KG1 (cell line): ENCODE data around the gene KCNJ5.

Experiments
- DNase-seq: peaks from one replicate; lab custom pipeline; 2025; lab: John Stamatoyannopoulos, UW

KCNJ5 gene

GRCh38 chr11:128933481-128934178, 42.5 kb downstream of the KCNJ5 start:
- no peak for DNase-seq

DNA sequence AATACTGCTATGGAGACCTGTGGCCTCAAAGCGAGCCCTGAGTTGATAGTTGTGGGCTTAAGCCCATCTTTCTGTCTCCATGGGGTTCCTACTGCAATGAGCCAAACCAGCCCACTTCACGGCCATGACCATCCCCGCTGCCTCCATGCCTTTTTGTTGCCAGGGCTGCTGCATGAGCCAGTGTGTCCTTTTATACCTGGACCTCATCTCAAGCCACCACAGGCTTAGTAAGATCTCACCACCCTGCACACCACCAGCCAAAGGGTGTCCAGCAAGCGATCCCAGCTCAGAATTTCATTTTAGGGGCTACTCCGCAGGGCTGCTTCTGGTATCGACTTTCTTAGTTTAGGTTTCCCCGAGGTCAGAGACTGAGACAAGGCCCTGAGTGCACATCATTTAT, 43.2 kb downstream of the KCNJ5 start:
- DNase-seq = no peak

DNA sequence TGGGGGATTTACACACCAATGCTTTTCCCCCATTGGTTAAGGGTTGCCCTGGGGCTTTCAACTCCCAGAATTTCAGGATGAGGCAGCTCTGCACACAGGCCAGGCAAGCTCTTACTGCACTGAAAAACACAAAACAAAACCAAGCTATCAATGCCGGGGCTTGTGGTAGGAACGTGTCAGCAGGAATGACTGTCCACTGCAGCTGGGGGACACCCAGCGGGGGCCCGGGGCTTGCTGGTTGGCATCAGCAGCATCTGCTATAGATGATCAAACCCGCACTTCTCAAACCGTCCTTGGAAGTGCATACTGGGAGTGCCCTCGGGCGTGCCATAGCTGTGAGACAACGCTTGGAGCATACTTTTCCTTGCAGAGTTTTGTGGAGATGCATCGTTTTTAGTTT, 43.8 kb downstream of the KCNJ5 start:
- no peak for DNase-seq

GRCh38 chr11:128936606-128937251, 45.6 kb downstream of the KCNJ5 start:
- no peak for DNase-seq

DNA sequence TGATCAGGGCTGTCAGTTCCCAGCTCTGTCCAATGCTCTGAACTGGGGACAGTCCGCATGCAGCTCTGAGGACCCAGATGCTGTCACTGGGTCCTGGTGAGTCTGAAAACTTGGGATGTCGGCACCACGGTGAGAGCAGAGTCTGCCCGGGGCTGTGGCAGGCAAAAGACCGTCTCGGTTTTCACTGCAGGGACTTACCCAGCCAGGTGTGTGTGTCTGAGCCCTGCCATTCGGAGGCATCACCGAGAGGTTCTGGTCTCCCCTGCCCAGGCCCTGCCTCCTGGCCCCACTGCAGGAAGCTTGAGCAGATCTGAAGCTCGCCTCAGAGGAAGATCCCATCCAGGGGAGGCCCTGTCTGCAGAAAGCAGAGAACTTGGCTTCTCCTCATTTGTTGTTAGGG, 46.3 kb downstream of the KCNJ5 start:
- no peak for DNase-seq

- no peak for DNase-seq
Observed at GRCh38 chr11:128938156-128938885, 47.2 kb downstream of the KCNJ5 start.

DNA sequence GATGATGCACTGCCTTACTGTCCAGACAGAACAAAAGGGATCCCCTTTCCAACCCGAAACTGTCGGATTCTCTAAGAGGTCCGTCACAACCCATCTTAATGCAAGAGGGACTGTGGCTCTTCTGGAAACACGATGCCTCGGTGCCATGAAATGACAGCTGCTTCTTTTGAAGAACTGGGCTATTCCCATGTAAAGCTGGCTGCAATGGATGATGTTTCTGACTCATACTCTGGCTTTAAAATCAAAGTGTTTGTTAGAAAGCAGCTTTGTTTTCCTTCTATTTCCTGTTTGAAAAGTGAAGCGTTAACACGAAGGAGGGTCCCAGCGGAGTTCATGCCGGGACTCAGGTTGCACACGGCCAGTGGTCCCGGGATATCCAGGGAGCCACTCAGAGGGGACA, 48.4 kb downstream of the KCNJ5 start:
- DNase-seq = no peak

DNA sequence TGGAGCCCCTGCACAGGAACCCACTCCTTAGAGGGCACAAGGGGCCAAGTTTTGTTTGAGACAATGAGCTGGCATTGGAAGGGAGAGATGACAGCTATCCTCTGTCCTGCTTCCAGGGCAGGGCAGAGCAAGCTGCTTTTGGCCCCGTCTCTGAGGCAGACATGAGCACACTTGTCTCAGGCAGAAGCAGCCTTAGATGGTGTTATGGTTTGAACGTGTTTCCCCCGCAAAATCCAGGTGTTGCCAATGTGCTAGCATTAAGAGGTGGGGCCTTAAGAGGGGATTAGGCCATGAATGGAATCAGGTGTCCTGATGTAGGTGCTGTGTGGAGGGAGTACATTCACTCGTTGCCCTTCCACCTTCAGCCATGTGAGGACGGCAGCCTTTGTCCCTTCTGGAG, 49.0 kb downstream of the KCNJ5 start:
- DNase-seq = no peak

DNA sequence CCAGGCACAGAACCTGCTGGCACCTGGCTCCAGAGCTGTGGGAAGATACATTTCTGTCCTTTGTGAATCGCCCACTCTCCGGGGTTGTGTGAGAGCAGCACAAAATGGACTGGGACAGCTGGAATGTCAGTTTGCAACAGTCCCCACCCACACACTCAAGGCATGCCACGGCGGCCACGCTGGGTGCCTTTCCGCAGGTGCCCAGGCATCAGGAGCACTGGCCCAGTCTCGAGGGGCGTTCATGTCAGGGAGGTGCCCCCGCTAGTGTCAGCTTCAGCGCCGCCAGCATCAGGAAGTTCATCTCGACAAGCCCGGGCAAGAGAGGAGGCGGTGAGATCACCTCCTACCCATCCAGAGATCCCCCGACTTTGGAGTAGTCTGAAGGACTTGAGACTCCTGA, 49.4 kb downstream of the KCNJ5 start:
- no peak for DNase-seq

DNA sequence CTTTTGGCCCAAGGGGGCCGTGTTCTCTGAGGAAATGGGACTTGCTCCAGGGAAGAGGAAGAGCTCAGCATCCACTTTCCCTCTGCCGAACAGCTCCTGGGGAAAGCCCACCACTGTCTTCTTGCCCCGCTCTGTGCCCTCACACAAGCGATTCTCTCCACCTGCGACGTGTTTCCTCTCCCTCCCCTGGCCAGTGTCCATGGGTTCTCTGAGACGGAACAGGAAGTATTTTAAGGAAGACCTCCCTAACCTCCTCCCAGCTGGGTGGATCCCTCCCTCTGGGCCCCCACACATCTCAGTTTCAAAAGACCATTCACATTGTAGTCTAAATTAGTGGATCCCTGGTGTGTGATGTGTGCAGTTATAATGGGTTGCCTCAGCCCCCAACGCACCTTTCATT, 50.0 kb downstream of the KCNJ5 start:
- no peak for DNase-seq

- no peak for DNase-seq
Observed at GRCh38 chr11:128941573-128942271, 50.6 kb downstream of the KCNJ5 start.

- no peak for DNase-seq
Observed at GRCh38 chr11:128942272-128942612, 51.1 kb downstream of the KCNJ5 start.

DNA sequence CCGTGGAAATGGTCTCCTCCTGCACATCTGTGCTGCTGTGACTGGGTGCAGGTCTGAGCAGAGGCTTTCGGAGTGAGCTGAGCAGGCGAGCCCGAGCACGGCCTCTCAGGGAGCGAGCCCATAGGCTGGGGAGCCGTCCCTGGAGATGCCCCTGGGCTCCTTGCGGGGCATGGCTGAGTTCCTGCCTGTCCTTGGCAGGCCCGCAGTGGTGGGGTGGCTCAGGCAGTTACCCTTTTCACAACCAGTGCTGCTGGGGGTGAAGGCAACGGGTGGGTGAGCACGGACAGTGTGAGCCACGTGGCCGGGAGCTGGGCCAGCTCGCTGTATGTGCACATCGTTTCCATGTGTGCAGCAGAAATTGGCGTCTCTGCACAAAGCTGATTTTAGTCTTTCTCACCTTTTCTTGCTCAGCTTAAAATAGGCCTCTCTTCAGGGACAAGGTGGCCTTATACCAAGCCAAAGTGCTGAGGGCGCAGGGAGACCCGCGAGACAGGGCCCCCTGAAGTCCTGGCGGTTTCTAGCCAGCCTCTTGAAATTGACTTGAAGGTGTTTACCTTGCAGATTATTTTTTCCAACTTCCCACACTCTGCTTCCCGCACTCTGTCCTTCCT, 51.8 kb downstream of the KCNJ5 start, which contains the start of gene TP53AIP1:
TP53AIP1 (minus strand) TSS at position 55 of the 611 bp plus-strand sequence. CDS start 5,053 bp downstream, outside the sequence.
- no peak for DNase-seq

DNA sequence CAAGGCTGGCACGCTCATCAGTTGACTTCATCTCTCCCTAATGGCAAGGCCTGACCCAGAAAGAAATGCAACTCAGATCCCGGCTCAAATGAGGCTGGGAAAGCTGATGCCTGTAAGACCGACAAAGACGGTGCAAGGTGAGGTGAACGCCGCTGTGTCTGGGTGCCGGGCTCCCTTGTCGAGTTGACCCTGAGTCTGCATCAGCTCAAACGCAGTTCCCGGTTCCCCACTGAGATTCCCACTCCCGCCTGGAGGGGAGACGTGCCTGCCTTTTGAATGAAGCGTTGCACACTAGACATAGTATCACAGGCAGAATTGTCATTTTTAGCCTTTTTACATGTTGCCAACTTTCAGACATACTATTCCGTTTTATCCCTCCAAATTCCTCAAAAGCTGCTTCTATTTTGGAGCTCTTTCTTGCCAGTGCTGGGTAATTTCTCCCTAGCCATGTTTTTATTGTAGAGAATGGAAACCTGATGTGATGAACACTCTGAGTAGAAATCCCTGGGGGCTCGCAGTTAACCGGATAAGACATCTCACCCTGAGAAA, 52.3 kb downstream of the KCNJ5 start:
- no peak for DNase-seq

- DNase-seq = no peak
Observed at GRCh38 chr11:128946648-128947047, 55.5 kb downstream of the KCNJ5 start.

DNA sequence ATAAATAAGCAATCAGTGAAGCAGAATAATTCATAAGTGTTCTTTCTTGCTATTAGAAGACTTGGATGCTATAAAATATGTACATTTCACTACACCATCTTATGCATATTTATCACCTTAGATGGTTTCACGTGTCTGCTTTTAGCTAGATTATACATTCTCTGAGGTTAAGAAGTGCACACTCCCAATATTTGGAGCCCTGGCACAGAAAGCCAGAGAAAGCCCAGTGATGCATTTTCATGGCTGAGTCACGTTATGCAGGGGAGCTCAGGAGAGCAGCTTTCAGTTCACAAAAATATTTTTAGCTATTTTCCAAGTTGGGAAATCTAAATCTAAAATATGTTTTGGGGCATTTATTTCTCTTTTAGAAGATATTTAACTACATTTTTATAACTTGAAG, 56.6 kb downstream of the KCNJ5 start:
- DNase-seq = no peak

GRCh38 chr11:128948583-128948982, 57.4 kb downstream of the KCNJ5 start:
- DNase-seq = no peak

GRCh38 chr11:128949791-128950454, 58.8 kb downstream of the KCNJ5 start:
- DNase-seq = no peak

- no peak for DNase-seq
Observed at GRCh38 chr11:128953151-128953550, 62.0 kb downstream of the KCNJ5 start.

- DNase-seq = no peak
Observed at GRCh38 chr11:128955636-128956035, 64.5 kb downstream of the KCNJ5 start.
